IMR-90 (cell line): ENCODE results near the gene TP73.

Source experiments
- CEBPB ChIP-seq: IDR thresholded peaks from 2 replicates; pipeline ENCODE4 v1.6.1; 2012; ENCODE audit warnings: low read depth, low read length, improper control_type of control experiment
- CTCF ChIP-seq: conservative IDR thresholded peaks from 2 replicates; pipeline ENCODE4 v1.5.1; 2012; ENCODE audit warnings: mild to moderate bottlenecking, low read depth, low read length, improper control_type of control experiment
- POLR2A ChIP-seq: IDR thresholded peaks from 2 replicates; pipeline ENCODE4 v1.6.1; 2012; ENCODE audit warnings: mild to moderate bottlenecking, low read depth, low read length
- RAD21 ChIP-seq: IDR thresholded peaks from 2 replicates; pipeline ENCODE4 v1.6.1; 2012; ENCODE audit warnings: low read length, improper control_type of control experiment

DNA sequence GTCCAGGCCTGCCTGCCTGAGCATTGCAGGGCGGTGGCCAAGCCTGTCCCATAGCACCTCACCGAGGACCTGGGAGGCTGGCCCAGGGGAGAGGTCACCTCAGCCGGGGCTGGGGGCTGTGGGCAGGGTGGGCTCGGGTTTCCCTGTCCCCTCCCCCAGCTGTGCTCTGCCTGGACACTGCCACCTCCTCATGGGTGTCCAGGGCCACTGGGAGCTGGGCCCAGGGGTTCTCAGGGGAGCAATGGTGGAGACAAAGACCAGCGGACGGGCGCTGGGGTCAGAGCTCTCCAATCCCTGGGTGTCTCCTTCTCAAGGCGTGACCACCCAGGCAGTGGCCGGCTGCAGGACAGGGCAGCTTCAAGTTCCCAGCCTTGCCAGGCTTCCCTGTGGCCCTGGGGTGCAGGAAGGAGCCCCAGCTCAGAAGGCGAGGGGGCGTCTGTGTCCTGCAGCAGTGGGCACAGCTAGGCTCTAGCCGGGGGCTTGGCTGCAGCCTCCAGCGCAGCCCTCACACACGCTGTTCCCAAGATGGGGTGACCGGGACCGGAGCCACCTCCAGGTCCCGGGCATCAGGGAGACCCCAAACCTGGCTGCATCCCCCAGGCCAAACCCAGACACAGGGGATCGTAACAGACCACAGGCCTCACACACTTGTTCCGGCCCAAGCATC, 29.0 kb downstream of the TP73 start:
- TF ChIP-seq RAD21, result no peak
- TF ChIP-seq CTCF, result no peak
- no peak for TF ChIP-seq POLR2A
- TF ChIP-seq CEBPB, result no peak
